HG03025 (cell line): ENCODE measurements around the gene QRFP.
"Not testable (repeated sequence)": the region's sequence is repeated elsewhere in the genome, so short reads cannot be mapped to it uniquely, and the experiment has no call there.

Source experiments
- ATAC-seq: cut with Tn5 transposase; IDR thresholded peaks from one replicate; pipeline ENCODE4 v1.9.1; 2021; ENCODE audit warnings: mild to moderate bottlenecking, moderate library complexity; ENCODE audit not compliant: unreplicated experiment, low FRiP score

Gene QRFP

GRCh38 chr9:130920762-130921299 lies 24.2 kb upstream of the QRFP start:
- ATAC-seq: no peak

GRCh38 chr9:130920233-130920632 lies 23.6 kb upstream of the QRFP start:
- no peak for ATAC-seq

- ATAC-seq: no peak
Measured at GRCh38 chr9:130919559-130920145, 23.0 kb upstream of the QRFP start.

- ATAC-seq: no peak
Measured at GRCh38 chr9:130918826-130919558, 22.4 kb upstream of the QRFP start.

- ATAC-seq: no peak
Measured at GRCh38 chr9:130918101-130918825, 21.7 kb upstream of the QRFP start.

GRCh38 chr9:130917168-130917960 lies 20.8 kb upstream of the QRFP start:
- no peak for ATAC-seq

GRCh38 chr9:130915096-130915447 lies 18.5 kb upstream of the QRFP start:
- ATAC-seq: no peak

GRCh38 chr9:130914417-130915095 lies 17.9 kb upstream of the QRFP start:
- ATAC-seq: no peak

GRCh38 chr9:130913599-130914416 lies 17.2 kb upstream of the QRFP start:
- no peak for ATAC-seq

- ATAC-seq: no peak
Measured at GRCh38 chr9:130912932-130913598, 16.5 kb upstream of the QRFP start.

- ATAC-seq: no peak
Measured at GRCh38 chr9:130911254-130912049, 14.8 kb upstream of the QRFP start.

- not testable (repeated sequence) for ATAC-seq
Measured at GRCh38 chr9:130910670-130911069, 14.1 kb upstream of the QRFP start.

GRCh38 chr9:130910041-130910440 lies 13.4 kb upstream of the QRFP start:
- ATAC-seq: not testable (repeated sequence)

- ATAC-seq: no peak
Measured at GRCh38 chr9:130908878-130909355, 12.3 kb upstream of the QRFP start.

- ATAC-seq: no peak
Measured at GRCh38 chr9:130908146-130908877, 11.7 kb upstream of the QRFP start.

GRCh38 chr9:130906735-130907416 lies 10.3 kb upstream of the QRFP start:
- no peak for ATAC-seq
